GM21381 (cell line): ENCODE results near the gene MREG.
A peak's percentile ranks its signal among the peaks of the same experiment; 100 is the strongest.

Source experiments
- ATAC-seq: cut with Tn5 transposase; IDR thresholded peaks from one replicate; pipeline ENCODE4 v1.9.1; 2021; ENCODE audit warnings: mild to moderate bottlenecking, moderate library complexity; ENCODE audit not compliant: unreplicated experiment

The MREG gene

DNA sequence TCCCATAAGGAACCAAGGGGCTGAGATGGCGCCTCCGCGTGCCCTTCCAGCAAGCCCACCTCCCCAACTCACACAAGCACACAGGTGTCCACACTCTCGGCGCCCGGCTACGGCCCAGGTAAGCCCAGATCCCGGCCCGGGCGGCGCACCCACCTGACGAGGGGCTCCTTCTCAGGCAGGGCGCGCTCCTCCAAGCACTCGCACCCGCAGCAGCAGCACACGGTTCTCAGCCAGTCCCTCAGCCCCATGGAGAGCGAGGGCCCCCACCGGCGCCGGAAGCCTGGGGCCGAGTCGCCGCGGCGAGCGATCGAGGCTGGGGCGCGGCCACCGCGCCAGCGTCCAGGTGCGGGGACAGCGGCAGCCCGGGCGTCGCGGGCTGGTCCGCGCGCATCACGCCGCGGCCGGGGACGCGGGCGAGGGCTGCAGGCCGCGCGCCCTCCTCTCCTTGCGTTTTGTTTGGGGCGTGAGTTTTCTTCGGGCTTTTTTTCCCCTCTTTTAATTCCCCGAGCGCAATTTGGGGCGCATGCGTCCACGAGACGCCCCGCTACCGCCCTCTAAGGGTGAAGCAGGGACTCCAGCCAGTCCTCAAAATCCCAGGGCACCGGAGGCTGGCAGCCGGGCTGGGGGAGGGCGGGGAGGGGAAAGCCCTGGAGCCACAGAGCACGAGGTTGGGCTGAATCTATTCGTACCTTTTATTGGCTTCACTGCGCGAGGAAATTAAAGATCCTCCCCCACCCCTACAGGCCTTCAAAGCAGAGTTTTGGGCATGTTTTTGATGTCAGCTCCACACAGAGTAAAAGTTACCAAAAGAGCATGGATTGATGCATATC, at the start of gene MREG:
MREG (minus strand) TSS at position 472 of the 830 bp plus-strand sequence; CDS start at position 248, 224 bp downstream.
- ATAC-seq: peak; percentile 41

DNA sequence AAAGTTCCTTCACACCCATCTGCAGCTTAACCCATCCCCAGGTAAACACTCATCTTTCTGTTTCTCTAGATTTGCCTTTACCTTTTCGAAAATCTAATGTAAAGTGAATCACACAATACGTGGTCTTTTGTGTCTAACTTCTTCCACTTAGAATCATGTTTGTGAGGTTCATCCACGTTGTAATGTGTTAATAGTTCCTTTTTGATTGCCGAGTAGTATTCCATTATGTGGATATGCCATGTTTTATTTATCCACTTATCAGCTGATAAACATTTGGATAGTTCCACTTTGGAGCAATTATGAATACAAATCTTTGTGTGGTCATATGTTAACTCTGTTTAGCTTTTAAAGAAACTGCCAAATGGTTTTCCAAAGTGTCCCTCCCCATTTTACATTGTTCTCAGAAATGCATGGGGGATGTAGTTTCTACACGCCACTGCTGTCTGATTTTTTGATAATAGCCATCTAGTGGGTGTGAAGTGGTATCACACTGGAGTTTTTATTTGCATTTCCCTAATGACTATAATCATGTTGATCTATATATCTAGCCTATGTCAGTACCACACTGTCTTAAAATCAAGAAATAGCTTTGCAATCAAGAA, 46.0 kb upstream of the MREG start:
- no peak for ATAC-seq

DNA sequence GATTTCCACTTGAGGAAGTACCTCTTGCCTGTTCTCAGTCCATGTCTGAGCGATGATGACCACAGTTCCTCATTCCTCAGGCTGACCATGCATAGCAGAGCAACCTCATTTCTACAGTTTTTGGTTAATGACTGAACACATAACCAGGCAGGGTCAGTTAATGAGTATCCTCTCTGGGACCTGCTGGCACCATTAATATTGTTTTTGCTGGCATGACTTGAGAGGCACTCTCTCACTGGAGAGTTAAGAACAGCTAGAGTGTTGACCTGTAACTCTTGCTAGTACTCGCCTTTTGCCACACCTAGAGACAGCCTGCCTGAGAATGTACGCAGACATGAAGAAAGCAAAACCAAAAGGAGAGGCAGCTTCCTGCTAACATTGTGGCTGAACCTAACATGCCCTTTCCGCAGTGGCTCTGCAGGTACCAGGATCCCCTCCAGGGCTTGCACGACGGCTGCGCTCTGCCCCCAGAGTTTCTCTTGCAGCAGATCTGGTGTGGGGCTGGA, 44.4 kb upstream of the MREG start:
- ATAC-seq: peak; percentile 82

GRCh38 chr2:216056739-216057138, 43.4 kb upstream of the MREG start:
- peak; percentile 42 for ATAC-seq

- no peak for ATAC-seq
Measured at GRCh38 chr2:216055680-216056079, 42.3 kb upstream of the MREG start.

GRCh38 chr2:216052420-216052819, 39.1 kb upstream of the MREG start:
- no peak for ATAC-seq

DNA sequence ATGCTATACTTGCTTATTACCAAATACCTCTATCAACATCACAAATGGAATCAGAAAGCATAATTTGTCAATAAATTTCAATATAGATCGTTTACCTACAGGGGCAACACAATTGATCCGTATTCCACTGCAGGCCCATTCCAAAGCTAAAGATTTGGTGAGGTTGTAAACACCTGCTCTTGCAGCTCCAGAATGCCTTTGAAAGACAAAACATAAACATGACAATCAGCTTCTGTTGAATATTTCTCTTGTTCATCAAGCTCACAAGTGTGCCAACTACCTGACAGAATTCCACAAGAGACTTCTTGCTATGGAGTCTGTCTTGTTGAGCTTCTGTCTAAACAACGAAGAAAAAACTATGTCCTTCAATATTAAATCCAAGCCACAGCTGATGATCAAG, 38.0 kb upstream of the MREG start:
- no peak for ATAC-seq

DNA sequence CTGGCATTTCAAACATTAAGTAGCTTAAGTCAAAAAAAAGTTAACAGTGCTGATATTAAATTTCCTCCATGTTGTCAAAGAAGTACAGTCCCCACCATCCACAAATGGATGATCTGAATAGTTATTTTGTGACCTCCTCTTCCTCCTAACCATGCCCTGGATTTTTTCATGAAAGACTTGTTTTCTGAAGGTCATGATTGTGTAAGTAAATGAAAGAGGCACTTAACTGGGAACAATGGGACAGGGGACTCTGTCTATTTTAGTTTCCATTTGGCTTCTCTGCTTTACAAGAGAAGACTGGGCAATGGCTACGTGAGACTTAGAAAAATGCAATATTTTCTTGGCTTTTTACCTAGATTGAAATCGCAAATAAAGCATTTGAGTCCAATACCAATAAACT, 36.1 kb upstream of the MREG start:
- ATAC-seq: no peak

DNA sequence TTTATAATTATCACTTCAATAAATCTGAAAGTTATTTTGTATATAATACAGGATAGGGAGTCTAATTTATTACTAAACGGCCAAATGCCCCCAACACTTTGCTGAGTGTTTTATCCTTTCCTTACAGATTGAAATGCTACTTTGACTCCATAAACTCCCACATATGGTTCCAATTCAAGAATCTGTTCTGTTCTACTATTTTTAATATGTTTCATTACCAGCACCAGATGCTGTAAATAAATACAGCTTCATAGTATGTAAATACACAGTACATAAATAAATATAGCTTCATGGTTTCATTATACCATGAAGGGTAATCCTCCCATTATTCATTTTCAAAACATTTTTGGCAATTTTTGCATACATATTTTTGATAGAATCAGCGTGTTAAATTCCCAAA, 34.0 kb upstream of the MREG start:
- ATAC-seq: no peak

DNA sequence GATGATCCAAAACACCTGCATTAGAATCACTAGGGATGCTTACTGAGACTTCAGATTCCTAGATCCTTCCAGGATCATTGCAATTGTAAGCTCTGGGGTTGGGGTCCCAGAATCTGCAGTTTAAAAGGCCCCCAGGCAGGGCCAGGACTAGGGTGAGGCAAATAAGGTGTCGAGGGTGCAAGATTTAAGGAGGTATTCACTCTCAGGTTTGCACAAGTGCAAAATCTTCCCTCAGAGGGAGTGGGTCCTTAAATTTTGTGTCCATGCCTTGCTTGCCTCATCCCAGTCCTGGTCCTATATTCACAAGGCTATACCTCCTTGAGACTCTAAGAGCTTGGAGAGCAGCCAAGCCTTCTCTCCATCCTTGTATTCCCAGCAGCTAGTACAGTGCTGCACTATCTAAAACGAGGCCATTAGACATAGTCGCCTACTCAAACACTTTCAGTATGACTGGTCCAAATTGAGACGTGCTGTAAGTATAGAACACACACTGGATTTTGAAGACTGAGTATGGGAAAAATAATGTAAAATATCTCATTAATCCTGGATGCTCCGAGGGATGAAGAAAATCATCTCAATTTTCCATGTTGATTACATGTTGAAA, 31.6 kb upstream of the MREG start:
- ATAC-seq: peak; percentile 88

DNA sequence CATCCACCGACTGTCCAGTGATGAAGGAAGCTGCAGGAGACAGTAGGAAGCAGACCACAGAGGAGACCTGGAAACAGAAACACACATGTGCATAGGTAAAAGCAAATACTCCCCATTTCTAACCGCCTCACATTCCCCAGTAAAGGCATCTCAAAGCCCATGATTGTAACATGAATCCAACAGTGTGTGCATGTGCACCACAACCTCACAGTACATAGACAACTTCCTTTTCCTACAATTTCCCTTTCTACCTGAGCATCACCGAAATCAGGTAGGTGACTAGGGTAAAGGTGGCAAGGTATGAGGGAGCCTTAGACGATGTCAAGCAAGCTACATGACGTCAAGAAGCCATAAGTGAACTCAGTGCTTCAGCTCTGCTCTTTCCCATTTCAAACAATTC, 30.6 kb upstream of the MREG start:
- ATAC-seq: no peak

DNA sequence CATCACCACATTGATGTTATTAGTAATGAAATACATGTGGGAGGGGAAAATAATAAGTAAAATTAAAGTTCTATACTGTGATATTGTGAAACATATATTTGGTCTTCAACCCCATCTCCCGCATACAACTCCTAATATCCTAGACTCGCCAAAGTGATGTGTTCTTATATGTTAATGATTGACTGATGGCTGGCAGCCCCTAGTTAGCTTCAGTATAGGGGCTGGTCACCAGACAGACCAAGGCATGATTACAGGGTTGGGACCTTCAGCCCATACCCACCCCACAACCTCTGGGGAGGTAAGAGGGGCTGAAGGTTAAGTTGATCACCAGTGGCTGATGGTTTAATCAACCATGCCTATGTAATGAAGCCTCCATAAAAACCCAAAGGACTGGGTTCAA, 28.1 kb upstream of the MREG start:
- no peak for ATAC-seq

DNA sequence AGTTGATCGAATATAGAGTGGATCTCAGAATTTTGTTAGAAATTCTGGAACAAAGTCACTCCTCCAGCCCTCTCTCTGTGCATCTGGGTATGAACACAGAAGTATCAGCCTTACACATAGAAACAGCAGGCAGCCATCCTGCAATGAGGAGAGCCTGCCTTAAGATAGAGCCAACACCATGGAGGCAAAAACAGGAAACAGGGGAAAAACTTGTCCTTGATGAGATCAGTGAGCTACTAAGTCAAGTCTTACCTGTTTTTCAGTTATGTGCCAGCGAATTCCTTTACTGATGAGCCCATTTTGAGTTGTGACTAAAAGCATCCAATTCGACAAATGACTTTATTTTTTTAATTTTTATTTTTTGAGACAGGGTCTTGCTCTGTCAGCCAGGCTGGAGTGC, 26.6 kb upstream of the MREG start:
- ATAC-seq: no peak

- peak; percentile 42 for ATAC-seq
Measured at GRCh38 chr2:216034065-216034464, 20.7 kb upstream of the MREG start.

DNA sequence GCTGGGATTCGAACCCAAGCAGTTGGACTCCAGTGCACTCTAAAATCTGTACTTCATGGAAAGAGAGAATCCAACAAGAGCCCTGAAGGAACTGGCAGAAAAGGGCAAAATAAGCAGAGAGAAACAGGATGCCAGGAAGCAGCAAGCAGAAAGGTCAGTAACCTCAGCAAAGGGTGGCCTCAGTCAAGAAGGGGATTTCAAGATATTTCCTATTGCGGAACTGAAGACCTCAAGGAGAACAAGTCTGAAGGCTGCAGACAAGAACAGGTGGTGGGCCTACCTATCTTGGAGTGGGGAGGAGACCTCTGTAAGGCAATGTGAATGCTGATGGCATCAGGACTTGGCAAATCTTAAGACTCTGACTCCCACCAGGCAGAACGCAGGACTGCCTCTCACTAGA, 20.1 kb upstream of the MREG start:
- no peak for ATAC-seq

- ATAC-seq: peak; percentile 71
Measured at GRCh38 chr2:216031960-216032689, 18.8 kb upstream of the MREG start.

GRCh38 chr2:216030216-216030615, 16.9 kb upstream of the MREG start:
- no peak for ATAC-seq

GRCh38 chr2:216029416-216030129, 16.2 kb upstream of the MREG start:
- ATAC-seq: no peak

DNA sequence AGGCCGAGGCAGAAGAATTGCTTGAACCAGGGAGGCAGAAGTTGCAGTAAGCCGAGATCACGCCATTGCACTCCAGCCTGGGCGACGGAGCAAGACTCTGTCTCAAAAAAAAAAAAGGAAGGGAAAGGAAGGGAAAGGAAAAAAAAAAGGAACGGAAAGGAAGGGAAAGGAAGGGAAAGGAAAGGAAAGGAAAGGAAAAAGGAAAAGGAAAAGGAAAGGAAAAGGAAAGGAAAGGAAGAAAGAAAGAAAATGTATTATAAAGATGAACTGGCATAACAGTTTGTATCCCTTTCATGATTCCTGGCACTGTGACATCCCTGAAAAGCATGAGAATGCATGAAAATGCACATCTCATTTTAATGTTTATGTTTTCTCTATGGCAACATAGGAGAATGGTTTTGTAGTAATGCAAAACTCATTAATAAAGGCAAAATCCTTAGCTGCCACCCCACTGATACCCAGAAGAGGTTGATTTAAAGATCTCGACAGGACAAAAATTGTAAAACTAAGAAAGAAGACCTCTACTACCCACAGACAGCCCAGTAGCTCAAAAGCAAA, 11.5 kb upstream of the MREG start:
- ATAC-seq: no peak

- ATAC-seq: no peak
Measured at GRCh38 chr2:216023055-216023648, 9.8 kb upstream of the MREG start.
